Kidney (tissue), 14 donors: Measurements from ENCODE around the gene CENATAC. TPM values are rescaled to one million over a fixed set of nuclear protein-coding genes. Genes with fewer than 3 reads are reported as not detected.

Experiments
- DNase-seq, 5 donors: peaks; one replicate each; pipeline ENCODE4 v3.0.0-alpha.2; 2013 to 2020
- FAIRE-seq: peaks from 2 replicates; lab custom pipeline; 2012; peaks lifted over from hg19 to GRCh38; lab: Jason Lieb, UNC
- H3K27ac ChIP-seq, 2 donors: one replicate each; pipeline ENCODE4 v1.7.0; 2013; ENCODE audit warnings: low read depth in 2 of 2, low read length in 2 of 2, inconsistent platforms in 1 of 2
- H3K27me3 ChIP-seq: one replicate; pipeline ENCODE4 v1.7.1; 2013; ENCODE audit warnings: low read length, inconsistent platforms; ENCODE audit not compliant: control insufficient read depth, insufficient read depth
- H3K36me3 ChIP-seq, 3 donors: one replicate each; pipeline versions ENCODE4 v1.7.0 to v1.7.1; 2013; ENCODE audit warnings: low read length in 3 of 3, control low read depth in 1 of 3, inconsistent platforms in 1 of 3; ENCODE audit not compliant: insufficient read depth in 3 of 3, control insufficient read depth in 2 of 3
- H3K4me1 ChIP-seq, 3 donors: one replicate each; pipeline versions ENCODE4 v1.7.0 to v1.7.1; 2013; ENCODE audit warnings: low read length in 3 of 3, inconsistent platforms in 1 of 3, low read depth in 1 of 3; ENCODE audit not compliant: control insufficient read depth in 2 of 3, insufficient read depth in 2 of 3
- H3K4me3 ChIP-seq, 3 donors: one replicate each; pipeline versions ENCODE4 v1.7.0 to v1.8.1; 2013; ENCODE audit warnings: low read length in 3 of 3, control low read depth in 1 of 3, inconsistent platforms in 1 of 3
- H3K9ac ChIP-seq, 3 donors: one replicate each; pipeline versions ENCODE4 v1.7.0 to v1.7.1; 2013; ENCODE audit warnings: low read length in 3 of 3, control low read depth in 1 of 3, inconsistent platforms in 1 of 3
- H3K9me3 ChIP-seq, 3 donors: one replicate each; pipeline versions ENCODE4 v1.7.0 to v1.7.1; 2013; ENCODE audit warnings: low read length in 3 of 3, control low read depth in 1 of 3, inconsistent platforms in 1 of 3; ENCODE audit not compliant: control insufficient read depth in 2 of 3, insufficient read depth in 1 of 3
- intact Hi-C: fragments of 100-400 bp; cut with DNase I; formaldehyde crosslinking; loops from one replicate; pipeline ENCODE4 v1.11.1; 2022
- polyA plus RNA-seq: library from polyadenylated mRNA; stranded (reverse); fragments of 350-450 nt; fragmentation: Illumina TruSeq; extraction: RNeasy Lipid Tissue Mini Kit (QIAGEN cat#74804); gene quantifications from one replicate; pipeline ENCODE4 v1.2.3, GENCODE V29; 2014; ENCODE audit warnings: low read depth, low replicate concordance; ENCODE audit not compliant: insufficient read depth
- total RNA-seq: library from RNA; stranded (reverse); fragmentation: NEBNext Ultra II Directional; extraction: Animal tissue kit (Norgen Biotek cat#: 25700); gene quantifications from one replicate; pipeline ENCODE4 v1.2.1, GENCODE V29; 2021
- TF ChIP-seq, protein P1 (sequence below): IDR thresholded peaks from 3 replicates; pipeline ENCODE4 v1.5.1; 2012; ENCODE audit warnings: mild to moderate bottlenecking, moderate library complexity, borderline replicate concordance; ENCODE audit not compliant: insufficient read depth; ENCODE audit errors: extremely low read depth
- donor health status: control.
- donor health status: control.
- donor health status: control.
- donor health status: control.
- donor health status: control.
- donor health status: DM: yes; HTN: yes; CAD: no.
- donor health status: Normal renal cell carcinoma (clear cell type).

Gene CENATAC
- total and polyA plus RNA-seq, 2 donors from 2014 or later = 19.8 to 45.0 TPM

GRCh38 chr11:119048644-119049043 lies 50.7 kb downstream of the CENATAC start:
- DNase-seq (no peak), FAIRE-seq (no peak)
- no peaks in the 10 kb centered on the region for H3K27me3 ChIP-seq
- TF ChIP-seq, protein P1, sequence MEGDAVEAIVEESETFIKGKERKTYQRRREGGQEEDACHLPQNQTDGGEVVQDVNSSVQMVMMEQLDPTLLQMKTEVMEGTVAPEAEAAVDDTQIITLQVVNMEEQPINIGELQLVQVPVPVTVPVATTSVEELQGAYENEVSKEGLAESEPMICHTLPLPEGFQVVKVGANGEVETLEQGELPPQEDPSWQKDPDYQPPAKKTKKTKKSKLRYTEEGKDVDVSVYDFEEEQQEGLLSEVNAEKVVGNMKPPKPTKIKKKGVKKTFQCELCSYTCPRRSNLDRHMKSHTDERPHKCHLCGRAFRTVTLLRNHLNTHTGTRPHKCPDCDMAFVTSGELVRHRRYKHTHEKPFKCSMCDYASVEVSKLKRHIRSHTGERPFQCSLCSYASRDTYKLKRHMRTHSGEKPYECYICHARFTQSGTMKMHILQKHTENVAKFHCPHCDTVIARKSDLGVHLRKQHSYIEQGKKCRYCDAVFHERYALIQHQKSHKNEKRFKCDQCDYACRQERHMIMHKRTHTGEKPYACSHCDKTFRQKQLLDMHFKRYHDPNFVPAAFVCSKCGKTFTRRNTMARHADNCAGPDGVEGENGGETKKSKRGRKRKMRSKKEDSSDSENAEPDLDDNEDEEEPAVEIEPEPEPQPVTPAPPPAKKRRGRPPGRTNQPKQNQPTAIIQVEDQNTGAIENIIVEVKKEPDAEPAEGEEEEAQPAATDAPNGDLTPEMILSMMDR = no peak
- H3K27ac ChIP-seq = no peak overlapping the region
- H3K4me3 ChIP-seq = no peak overlapping the region
- no peaks in the 10 kb centered on the region for H3K4me1 ChIP-seq
- H3K36me3 ChIP-seq = peaks cover 0 to 63% (median 55%) of the 10 kb centered on the region in 3 donors
- H3K9me3 ChIP-seq = no peaks in the 10 kb centered on the region
- H3K9ac ChIP-seq = no peak overlapping the region
- intact Hi-C loops = no loop called here

- Histone ChIP-seq H3K27me3 (no peaks in the 10 kb centered on the region), H3K4me1 (no peaks in the 10 kb centered on the region), H3K9me3 (no peaks in the 10 kb centered on the region), H3K36me3 (peaks cover 0 to 67% (median 59%) of the 10 kb centered on the region in 3 donors), H3K4me3 (no peak overlapping the region), H3K27ac (no peak overlapping the region), H3K9ac (no peak overlapping the region)
- TF ChIP-seq, protein P1 = no peak
- DNase-seq (peak in 1 of 5 donors; percentile 48), FAIRE-seq (no peak)
- intact Hi-C loops = no loop called here
Observed at GRCh38 chr11:119049081-119049480, 51.1 kb downstream of the CENATAC start.

DNA sequence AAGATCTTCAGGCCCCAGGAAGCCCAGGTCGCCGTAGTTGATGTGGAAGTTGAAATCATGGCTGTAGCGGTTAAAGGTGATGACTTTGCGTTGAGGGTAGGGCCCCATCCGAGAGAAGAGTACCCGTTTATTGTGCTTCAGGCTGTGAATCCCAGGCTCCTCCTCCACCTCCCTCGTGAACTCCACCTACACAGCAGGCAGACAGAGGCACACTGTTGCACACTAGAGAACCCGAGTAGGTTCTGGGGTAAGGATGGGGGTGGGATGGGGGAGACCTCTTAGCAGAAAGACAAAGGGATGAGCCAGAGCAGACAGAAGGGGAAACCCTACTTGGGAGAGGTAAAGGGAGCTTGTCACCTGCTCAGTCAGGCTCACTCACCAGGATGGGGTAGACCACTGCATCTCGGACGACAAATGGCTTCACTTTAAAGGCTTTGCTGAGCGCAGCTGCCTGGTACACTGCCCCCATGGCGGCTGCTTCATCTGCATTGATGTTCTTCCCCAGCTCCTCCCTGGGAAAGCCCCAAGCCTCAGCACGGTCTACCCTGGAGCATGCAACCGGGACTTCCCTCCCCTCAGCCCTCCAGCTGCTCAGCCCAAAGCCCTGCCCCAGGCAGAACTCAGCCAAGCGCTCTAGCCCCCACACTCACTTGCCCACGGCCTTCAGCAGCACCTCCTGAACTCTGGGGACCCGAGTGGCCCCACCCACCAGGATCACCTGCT lies 53.7 kb downstream of the CENATAC start:
- Histone ChIP-seq H3K4me3 (no peak overlapping the region), H3K9ac (no peak overlapping the region), H3K4me1 (peaks cover 0 to 9% (median 5%) of the 10 kb centered on the region in 3 donors), H3K36me3 (peaks cover 0 to 64% (median 62%) of the 10 kb centered on the region in 3 donors), H3K27ac (no peak overlapping the region), H3K27me3 (no peaks in the 10 kb centered on the region), H3K9me3 (no peaks in the 10 kb centered on the region)
- intact Hi-C loops = no loop called here
- DNase-seq (peak in 1 of 5 donors; percentile 39), FAIRE-seq (no peak)
- TF ChIP-seq, protein P1 = no peak
